Activated CD4-positive, CD25-positive, alpha-beta regulatory T cell treated with anti-CD3 and anti-CD28 coated beads, Interleukin-2, amount 50 U/mL, for 16 hours (primary cell): ENCODE data around the gene SNX25.
"Not testable (repeated sequence)": the region's sequence is repeated elsewhere in the genome, so short reads cannot be mapped to it uniquely, and the experiment has no call there.

Source experiments
- DNase-seq: peaks from one replicate; pipeline ENCODE4 v3.0.0-alpha.2; 2020; ENCODE audit warnings: low read depth, low spot score

SNX25 gene

GRCh38 chr4:185229021-185229818 lies 19.8 kb downstream of the SNX25 start:
- no peak for DNase-seq

DNA sequence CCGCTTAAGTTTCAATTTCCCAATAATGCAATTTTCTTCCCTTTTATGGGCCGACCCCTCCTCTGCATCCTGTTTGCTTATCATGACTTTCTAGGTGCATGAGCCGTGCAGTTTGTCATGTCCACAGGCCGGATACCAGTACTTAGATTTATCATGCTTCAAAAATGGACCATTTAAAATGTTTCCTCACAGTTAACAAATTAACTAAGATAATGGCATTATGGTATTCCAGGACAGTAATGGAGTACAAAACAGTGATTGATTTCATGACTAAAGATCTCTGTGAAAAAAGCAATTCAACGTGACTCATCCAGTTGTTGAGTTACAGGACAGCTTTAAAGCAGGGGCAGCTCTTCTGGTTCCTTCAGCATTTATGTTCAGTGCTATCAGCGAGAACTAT lies 23.0 kb downstream of the SNX25 start:
- DNase-seq: no peak

GRCh38 chr4:185235119-185235842 lies 25.9 kb downstream of the SNX25 start:
- no peak for DNase-seq

DNA sequence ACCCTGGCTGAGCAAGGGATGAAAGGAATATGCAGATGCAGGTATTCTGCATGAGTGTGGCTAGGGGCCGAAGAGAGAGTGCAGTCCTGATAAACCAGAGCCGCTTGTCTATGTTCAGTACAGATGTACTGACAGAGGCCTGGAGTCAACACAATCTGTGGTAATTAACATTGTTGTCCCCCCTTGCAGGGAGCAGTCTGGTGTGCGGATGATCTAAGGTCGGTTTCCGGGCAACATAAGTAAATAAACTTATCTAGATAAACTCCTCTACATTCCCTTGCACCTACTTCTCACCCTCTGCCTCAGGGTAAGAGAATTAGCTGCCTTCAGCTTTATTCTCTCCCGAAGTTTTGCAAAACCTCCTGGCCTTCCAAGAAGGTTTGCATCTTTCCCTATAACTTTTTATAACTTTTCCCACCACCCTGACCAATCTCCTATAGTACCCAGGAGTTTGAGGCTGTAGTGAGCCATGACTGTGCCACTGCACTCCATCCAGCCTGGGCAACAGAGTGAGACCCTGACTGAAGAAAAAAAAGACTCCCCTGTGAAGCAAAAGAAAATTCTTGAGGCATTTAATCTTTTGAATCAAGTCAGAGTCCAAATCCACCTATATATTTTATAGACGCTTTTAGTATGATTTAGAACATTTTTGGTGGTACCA lies 26.6 kb downstream of the SNX25 start:
- no peak for DNase-seq

DNA sequence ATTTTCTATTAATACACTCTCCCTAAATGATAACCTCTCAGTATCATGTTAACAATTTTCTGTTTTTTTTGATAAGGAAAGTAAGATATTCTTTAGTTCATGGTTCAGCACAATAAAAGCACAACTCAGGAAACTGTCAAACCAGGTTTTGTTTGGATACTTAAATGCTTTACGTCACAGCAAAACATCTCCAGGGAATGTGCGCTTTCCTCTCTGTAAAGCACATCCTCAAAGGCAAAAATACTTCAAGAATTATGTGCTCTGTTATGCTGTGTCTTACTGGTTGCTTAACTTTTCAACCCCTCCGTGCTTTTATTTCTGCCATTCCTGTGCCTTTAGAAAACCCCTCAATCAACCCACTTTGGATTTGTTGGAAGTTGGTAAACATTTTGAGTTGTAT lies 27.8 kb downstream of the SNX25 start:
- no peak for DNase-seq

- DNase-seq: no peak
Observed at GRCh38 chr4:185238215-185238681, 28.9 kb downstream of the SNX25 start.

DNA sequence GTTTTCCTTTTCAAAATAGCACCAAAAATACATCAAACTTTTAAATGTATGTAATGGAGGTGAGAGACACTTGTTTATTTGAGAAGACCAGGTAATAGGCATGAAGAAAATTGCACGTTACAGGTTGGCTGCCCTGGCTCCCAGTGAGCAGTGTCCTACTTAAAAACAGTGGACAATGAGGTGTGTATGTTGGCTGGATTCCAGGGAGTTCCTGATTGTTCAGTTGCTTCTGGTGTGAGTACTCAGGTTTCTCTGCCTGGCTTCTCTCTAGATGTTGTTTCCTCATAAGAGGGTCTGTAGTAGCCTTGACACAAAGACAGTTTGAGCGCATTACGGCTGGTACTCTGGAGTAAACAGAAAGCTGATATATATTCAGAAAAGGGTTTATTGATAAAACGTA lies 29.4 kb downstream of the SNX25 start:
- no peak for DNase-seq

- DNase-seq: not testable (repeated sequence)
Observed at GRCh38 chr4:185240486-185240885, 31.1 kb downstream of the SNX25 start.

DNA sequence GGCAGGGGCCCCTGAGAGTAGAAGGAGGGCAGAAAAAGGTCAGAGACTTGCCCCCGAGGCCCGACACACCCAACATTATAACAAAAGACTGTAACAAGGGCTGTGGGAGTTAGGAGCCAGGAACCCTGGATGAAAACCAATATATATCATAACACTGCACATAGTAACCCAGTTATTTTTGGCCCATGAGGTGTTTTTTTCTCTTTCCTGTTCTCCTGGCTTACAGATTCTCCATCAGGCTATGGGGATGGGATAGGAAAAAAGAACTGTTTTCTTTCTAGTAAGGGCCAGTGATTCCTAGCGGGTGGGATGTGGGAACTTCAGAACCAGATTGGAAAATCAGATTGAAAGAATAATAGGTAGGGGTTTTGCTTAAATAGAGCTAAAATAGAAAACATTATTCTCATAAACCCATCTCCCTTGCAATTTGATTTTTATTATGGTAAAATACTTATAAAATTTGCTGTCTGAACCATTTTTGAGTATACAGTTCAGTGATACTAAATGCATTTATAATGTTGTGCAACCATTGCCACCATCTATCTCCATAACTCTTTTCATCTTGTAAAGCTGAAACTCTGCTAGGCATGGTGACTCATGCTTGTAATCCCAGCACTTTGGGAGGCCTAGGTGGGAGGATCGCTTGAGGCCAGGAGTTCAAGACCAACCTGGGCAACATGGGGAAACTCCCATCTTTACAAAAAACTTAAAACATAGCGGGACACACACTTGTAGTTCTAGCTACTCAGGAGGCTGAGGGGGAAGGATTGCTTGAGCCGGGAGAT lies 33.5 kb downstream of the SNX25 start:
- no peak for DNase-seq

DNA sequence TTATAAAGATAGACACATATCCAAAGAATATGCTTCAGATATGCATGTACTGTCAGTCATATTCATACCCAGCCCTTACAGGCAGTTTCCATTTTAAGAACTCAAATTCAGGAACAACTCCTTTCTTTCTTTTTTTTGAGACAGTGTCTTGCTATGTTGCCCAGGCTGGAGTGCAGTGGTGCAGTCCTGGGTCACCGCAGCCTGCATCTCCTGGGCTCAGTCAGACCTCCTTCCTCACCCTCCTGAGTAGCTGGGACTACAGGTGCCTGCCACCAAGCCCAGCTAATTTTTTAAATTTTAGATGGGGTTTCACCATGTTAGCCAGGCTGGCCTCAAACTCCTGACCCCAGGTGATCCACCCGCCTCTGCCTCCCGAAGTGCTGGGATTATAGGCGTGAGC lies 34.5 kb downstream of the SNX25 start:
- DNase-seq: no peak

DNA sequence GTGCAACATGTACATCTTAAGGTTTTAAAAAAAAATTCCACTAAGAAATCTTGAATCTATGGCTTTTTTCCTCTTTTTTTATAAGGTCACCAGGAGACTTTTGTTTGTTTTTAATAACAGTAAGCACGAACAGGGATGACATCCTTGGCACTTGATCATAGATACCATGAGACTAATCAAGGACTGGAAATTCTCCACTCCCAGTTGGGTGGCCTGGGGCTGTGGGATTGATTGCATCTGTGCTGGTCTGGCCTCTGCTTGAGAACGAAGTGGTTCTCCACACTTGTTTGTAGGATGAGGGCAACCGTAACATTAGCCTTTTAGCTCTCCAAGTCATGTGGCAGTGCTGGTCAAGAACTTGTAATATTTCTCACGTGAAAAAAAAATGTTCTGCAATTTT lies 35.4 kb downstream of the SNX25 start:
- DNase-seq: no peak

GRCh38 chr4:185246453-185246852 lies 37.1 kb downstream of the SNX25 start:
- no peak for DNase-seq

DNA sequence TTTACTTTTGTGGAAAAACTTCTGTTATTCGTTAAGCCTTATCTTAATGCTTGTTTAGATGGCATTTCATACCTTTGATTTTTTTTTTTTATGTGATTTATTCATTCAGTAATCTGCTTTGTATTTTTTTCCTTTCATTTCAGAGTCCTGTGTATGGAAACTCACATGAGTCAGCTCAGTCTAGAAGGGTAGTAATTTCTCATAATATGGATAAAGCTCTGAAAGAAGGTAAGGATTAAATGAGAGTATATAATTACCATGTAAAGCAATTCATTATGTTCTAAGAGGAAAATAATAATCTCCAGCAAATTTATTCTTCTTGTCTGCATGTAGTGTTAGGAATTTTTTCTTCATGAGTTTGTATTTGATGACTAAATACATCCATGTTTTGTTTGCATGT lies 37.8 kb downstream of the SNX25 start:
- no peak for DNase-seq

GRCh38 chr4:185248393-185249039 lies 39.1 kb downstream of the SNX25 start:
- no peak for DNase-seq

DNA sequence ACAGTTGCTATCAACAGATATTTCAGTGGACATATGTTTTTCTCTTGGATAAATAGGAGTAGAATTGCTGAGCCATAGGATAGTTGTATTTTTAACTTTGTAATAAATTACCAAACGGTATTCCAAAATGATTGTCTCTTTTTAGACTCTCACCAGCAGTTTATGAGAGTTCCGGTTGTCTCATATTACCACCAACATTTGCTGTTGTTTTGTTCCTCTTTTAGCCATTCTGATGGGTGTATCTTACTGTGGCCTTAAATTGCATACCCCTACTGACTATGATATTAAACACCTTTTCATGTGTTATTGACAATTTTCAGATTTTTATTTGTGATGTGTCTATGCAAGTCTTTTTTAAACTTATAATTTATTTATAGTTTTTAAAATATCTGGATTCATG lies 39.7 kb downstream of the SNX25 start:
- no peak for DNase-seq

GRCh38 chr4:185254434-185254833 lies 45.0 kb downstream of the SNX25 start:
- no peak for DNase-seq

- DNase-seq: no peak
Observed at GRCh38 chr4:185255868-185256267, 46.5 kb downstream of the SNX25 start.

- no peak for DNase-seq
Observed at GRCh38 chr4:185256446-185256845, 47.0 kb downstream of the SNX25 start.

GRCh38 chr4:185257086-185257485 lies 47.7 kb downstream of the SNX25 start:
- no peak for DNase-seq

DNA sequence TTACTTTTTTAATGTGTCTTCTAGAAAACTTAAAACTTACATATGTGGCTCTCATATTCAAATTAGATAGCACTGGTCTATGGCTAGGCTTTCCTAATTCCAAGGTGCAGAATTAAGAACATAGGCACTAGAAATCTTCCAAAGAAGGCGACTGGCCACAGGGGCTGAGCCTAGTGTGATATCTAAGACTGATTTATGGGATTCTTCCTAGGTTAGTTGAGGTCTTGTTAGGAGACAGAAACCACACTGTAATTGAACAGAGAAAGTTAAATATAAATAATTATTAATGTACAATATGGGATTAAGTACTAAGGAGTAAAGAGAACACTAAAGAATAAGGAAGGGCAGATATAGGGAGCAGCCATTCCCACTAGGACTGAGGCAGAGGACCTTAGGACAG lies 48.3 kb downstream of the SNX25 start:
- no peak for DNase-seq

GRCh38 chr4:185258741-185259140 lies 49.3 kb downstream of the SNX25 start:
- DNase-seq: not testable (repeated sequence)
